Activated T-cell treated with anti-CD3 and anti-CD28 coated beads, Interleukin-2, amount 50 U/mL, for 24 hours (primary cell): ENCODE measurements around the gene REPS2.

Experiments
- DNase-seq: peaks from one replicate; pipeline ENCODE4 v3.0.0-alpha.2; 2020
- H3K27ac Mint-ChIP-seq: 2 replicates; pipeline ENCODE4 v1.8.0; 2020; ENCODE audit warnings: mild to moderate bottlenecking, mixed read lengths
- H3K27me3 Mint-ChIP-seq: 2 replicates; pipeline ENCODE4 v1.8.0; 2020; ENCODE audit warnings: mixed read lengths
- H3K36me3 Mint-ChIP-seq: 2 replicates; pipeline ENCODE4 v1.8.0; 2020; ENCODE audit warnings: low read depth, mixed read lengths
- H3K4me1 Mint-ChIP-seq: 2 replicates; pipeline ENCODE4 v1.8.0; 2020; ENCODE audit warnings: low read depth, mixed read lengths
- H3K4me3 Mint-ChIP-seq: 2 replicates; pipeline ENCODE4 v1.8.0; 2020; ENCODE audit warnings: mild to moderate bottlenecking, moderate library complexity, mixed read lengths
- H3K9me3 Mint-ChIP-seq: 2 replicates; pipeline ENCODE4 v1.8.0; 2020; ENCODE audit warnings: mixed read lengths

Gene REPS2

DNA sequence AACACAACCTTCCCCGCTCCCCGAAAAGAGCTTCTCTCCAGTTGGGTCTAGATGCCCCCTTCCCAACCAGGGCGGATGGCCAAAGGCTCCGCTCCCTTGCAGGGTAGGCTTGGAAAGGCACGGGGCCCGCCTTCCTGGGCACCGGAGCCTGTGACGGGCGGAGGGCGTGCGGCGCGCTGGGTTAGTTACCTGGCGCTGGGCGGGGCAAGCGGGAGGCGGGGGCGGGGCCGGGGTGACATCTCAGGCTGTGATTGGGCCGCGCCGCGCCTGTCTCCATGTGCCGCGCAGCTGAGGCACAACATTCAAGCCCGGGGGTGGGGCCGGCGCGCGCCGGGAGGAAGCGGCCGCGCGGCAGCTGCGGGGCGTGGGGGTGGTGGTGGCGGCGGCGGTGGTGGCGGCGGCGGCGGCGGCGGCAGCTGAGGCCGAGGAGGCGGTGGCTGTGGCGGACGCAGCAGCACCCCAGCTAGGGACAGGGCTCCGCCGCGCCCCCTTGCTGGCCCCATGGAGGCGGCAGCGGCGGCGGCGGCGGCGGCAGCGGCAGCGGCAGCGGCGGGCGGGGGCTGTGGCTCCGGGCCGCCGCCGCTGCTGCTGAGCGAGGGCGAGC is at the start of gene REPS2:
Gene REPS2 (plus strand): TSS at position 298 of the 604 bp plus-strand sequence. CDS start 204 bp downstream, at position 502.
- Mint-ChIP-seq H3K4me1 (peaks cover 2% of the 10 kb centered on the region), H3K27ac (no peak within 1 kb of the TSS), H3K4me3 (peak within 1 kb of the TSS; percentile 73), H3K36me3 (no peaks in the 10 kb centered on the region), H3K9me3 (peaks cover 3% of the 10 kb centered on the region), H3K27me3 (peaks cover 63% of the 10 kb centered on the region)
- DNase-seq, result peak; percentile 79

DNA sequence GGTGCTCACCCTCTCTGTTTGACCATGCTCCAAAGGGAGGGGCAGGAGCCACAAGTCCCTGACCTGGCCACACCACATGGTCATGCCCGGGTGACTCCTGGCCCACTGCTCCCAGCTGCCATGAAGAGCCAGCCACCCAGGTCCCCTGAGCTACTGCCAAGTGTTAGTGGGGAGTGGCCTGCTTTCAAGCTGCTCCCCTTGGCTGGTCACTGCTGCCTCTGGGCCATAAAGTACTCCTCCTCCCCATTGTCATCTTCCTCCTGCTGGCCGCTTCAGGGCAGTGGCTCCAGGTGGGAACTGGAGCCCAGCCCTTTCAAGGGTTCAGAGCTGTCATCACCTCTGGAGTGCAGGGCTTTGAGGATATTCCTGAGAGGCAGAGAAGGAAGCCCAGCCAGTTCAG is 49.0 kb upstream of the REPS2 start:
- peaks cover 6% of the 10 kb centered on the region for H3K4me1 Mint-ChIP-seq
- no peak for DNase-seq
- peaks cover 69% of the 10 kb centered on the region for H3K27me3 Mint-ChIP-seq
- no peak overlapping the region for H3K27ac Mint-ChIP-seq
- no peaks in the 10 kb centered on the region for H3K9me3 Mint-ChIP-seq
- no peaks in the 10 kb centered on the region for H3K36me3 Mint-ChIP-seq
- no peak overlapping the region for H3K4me3 Mint-ChIP-seq

DNA sequence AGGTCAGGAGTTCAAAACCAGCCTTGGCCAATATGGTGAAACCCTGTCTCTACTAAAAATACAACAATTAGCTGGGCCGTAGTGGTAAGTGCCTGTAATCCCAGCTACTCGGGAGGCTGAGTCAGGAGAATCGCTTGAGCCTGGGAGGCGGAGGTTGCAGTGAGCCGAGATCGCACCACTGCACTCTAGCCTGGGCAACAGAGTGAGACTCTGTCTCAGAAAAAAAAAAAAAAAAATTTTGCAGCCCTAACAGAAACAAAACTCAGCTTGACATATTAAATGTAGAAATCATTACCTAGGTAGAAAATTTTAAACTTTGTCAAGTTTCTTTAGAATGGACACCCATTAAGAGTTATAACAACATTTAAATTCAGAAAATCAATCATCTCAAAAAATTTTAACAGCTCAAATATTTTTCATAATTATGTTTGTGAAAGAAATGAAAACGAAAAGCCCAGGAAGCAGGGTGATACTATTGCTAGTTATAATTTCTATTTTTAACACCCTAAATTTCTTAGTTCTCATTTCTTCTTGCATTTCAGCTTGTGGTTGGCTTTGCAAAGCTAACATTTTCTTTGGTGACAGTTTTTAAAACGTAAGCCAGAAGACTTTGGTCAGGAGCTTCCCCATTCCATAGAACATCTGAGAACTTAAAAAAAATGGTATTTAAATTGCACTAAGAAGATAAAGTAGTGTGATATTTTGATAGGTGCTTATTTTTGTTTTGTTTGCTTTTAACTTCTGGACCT is 43.0 kb upstream of the REPS2 start:
- no peak overlapping the region for H3K4me3 Mint-ChIP-seq
- peaks cover 67% of the 10 kb centered on the region for H3K27me3 Mint-ChIP-seq
- no peaks in the 10 kb centered on the region for H3K36me3 Mint-ChIP-seq
- peaks cover 2% of the 10 kb centered on the region for H3K9me3 Mint-ChIP-seq
- DNase-seq, result no peak
- no peaks in the 10 kb centered on the region for H3K4me1 Mint-ChIP-seq
- H3K27ac Mint-ChIP-seq, result no peak overlapping the region

DNA sequence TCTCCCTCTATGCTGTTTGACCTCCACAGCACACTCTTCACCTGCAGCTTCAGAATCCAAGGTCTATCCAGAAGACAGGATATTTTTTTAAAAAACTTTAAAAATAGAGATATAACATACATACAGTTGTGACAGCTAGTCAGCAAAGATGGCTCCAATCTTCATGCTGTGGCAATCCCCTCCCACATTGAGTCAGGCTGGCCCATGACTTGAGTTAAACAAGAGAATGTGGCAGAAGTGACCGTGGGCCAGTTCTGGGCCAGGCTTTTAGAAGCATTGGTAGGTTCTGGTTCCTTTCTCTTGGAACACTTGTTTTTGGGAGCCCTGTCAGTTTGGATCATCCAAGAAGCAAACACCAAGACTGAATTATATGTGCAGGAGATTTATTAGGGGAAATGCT is 36.1 kb upstream of the REPS2 start:
- no peak overlapping the region for H3K4me3 Mint-ChIP-seq
- H3K36me3 Mint-ChIP-seq, result no peaks in the 10 kb centered on the region
- no peak overlapping the region for H3K27ac Mint-ChIP-seq
- H3K27me3 Mint-ChIP-seq, result peaks cover 52% of the 10 kb centered on the region
- DNase-seq, result no peak
- H3K4me1 Mint-ChIP-seq, result no peaks in the 10 kb centered on the region
- no peaks in the 10 kb centered on the region for H3K9me3 Mint-ChIP-seq

DNA sequence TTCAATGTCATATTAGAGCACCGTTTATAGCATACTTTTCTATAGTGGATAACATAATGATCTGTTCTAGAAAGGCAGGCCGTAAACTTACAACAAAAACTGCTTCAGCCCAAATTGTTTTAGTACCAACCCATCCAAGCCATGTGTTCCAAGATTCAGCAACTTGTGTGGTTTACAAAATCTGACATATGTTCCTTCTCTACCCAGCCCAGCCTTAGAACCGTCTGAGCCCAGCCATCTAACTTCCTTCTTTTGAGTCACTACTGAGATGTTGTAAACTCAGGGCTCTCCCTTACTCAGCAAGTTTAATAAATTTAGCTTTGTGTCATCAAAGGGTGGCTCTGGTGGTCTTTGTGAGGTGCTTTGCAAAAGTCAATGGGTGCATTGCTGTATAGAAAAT is 32.4 kb upstream of the REPS2 start:
- Mint-ChIP-seq H3K4me1 (no peaks in the 10 kb centered on the region), H3K36me3 (no peaks in the 10 kb centered on the region), H3K9me3 (no peaks in the 10 kb centered on the region), H3K4me3 (no peak overlapping the region), H3K27ac (no peak overlapping the region), H3K27me3 (peaks cover 40% of the 10 kb centered on the region)
- DNase-seq, result no peak

DNA sequence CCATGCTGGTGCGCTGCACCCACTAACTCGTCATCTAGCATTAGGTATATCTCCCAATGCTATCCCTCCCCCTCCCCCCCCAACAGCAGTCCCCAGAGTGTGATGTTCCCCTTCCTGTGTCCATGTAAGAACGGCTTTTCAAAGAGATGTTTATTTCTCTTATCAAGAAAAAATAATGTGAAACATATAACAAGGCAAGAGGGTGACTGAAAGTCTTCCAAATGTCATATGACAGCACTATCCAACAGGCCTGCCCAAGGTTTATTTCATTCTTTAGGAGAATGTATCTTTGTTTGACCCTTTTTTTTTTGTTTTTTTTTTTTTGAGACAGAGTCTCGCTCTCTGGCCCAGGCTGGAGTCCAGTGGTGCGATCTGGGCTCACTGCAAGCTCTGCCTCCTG is 29.9 kb upstream of the REPS2 start:
- no peaks in the 10 kb centered on the region for H3K36me3 Mint-ChIP-seq
- H3K4me1 Mint-ChIP-seq, result no peaks in the 10 kb centered on the region
- peaks cover 54% of the 10 kb centered on the region for H3K27me3 Mint-ChIP-seq
- H3K27ac Mint-ChIP-seq, result no peak overlapping the region
- no peak for DNase-seq
- no peaks in the 10 kb centered on the region for H3K9me3 Mint-ChIP-seq
- H3K4me3 Mint-ChIP-seq, result no peak overlapping the region

DNA sequence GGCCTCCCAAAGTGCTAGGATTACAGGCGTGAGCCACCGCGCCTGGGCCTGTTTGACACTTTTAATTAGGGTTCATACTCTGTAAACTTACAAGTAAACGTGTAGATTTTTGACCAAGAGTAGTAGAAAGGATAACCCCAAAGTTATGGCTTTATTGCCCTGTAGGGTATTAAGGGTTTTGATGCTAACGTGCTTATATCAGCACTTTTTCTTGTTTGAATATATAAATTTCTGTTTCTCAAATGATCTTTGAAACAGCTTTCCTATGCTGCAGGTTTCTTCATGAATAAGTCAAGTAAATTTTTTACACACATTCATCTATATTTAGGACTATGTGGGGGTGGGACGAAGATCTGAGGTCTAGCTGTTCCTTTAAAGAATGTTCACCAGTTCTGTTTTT is 29.3 kb upstream of the REPS2 start:
- DNase-seq, result no peak
- Mint-ChIP-seq H3K27me3 (peaks cover 60% of the 10 kb centered on the region), H3K4me1 (no peaks in the 10 kb centered on the region), H3K9me3 (no peaks in the 10 kb centered on the region), H3K4me3 (no peak overlapping the region), H3K27ac (no peak overlapping the region), H3K36me3 (no peaks in the 10 kb centered on the region)

DNA sequence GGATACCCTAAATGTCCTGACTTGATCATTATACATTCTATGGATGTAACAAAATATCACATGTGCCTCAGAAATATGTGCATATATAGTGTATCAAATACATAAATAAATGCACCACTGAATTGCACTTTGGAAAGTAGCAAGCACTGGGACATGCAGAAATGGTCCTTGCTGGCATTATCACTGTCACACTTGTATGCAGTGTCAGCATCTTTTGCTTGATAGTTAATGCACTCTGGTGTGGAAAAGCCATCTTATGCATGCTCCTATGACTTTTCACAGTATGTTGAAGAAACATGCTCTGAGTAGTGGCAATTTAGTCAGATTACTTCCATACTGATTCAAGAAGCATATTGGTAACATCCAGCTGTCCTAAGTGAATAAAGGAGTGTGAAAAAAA is 27.5 kb upstream of the REPS2 start:
- H3K4me1 Mint-ChIP-seq, result no peaks in the 10 kb centered on the region
- no peaks in the 10 kb centered on the region for H3K9me3 Mint-ChIP-seq
- DNase-seq, result no peak
- H3K27me3 Mint-ChIP-seq, result peaks cover 59% of the 10 kb centered on the region
- no peak overlapping the region for H3K4me3 Mint-ChIP-seq
- no peak overlapping the region for H3K27ac Mint-ChIP-seq
- no peaks in the 10 kb centered on the region for H3K36me3 Mint-ChIP-seq

DNA sequence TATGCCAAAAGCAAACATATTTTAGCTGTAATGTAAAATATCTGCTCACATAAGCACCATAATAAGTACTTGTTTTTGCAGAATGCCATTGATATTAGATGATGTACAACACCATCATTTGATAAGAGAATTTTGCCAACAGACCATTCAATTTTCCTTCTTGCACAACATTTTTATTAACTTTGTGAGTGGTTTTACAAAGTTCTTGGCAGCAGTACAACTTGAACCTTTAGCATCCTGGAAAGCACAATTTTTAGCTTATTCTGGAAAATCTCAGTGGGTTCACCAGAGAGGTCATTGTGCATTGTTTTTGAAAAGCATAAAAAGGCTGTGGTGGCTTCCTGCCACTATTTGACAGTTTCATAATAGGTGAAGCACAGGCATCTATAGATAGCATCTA is 26.4 kb upstream of the REPS2 start:
- no peaks in the 10 kb centered on the region for H3K4me1 Mint-ChIP-seq
- H3K36me3 Mint-ChIP-seq, result no peaks in the 10 kb centered on the region
- no peak overlapping the region for H3K4me3 Mint-ChIP-seq
- no peaks in the 10 kb centered on the region for H3K9me3 Mint-ChIP-seq
- peaks cover 60% of the 10 kb centered on the region for H3K27me3 Mint-ChIP-seq
- DNase-seq, result no peak
- no peak overlapping the region for H3K27ac Mint-ChIP-seq

DNA sequence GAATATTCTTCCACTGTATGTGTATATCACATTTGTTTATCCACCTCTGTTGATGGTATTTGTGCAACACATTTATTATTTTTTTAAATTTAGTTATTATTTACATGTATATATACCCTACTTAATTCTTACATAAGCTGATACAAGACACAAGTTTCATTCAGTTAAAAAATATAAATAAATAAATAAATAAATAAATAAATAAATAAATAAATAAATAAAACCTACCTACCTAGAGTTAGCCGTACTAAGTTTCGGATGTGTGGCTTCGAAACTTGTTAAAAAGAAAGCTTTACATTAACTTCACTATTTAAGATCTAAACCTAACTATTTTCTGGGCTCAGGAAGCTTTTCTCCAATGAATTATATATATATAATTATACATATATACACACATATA is 23.3 kb upstream of the REPS2 start:
- H3K36me3 Mint-ChIP-seq, result no peaks in the 10 kb centered on the region
- H3K9me3 Mint-ChIP-seq, result no peaks in the 10 kb centered on the region
- no peak overlapping the region for H3K4me3 Mint-ChIP-seq
- peaks cover 78% of the 10 kb centered on the region for H3K27me3 Mint-ChIP-seq
- H3K4me1 Mint-ChIP-seq, result no peaks in the 10 kb centered on the region
- DNase-seq, result no peak
- H3K27ac Mint-ChIP-seq, result no peak overlapping the region

DNA sequence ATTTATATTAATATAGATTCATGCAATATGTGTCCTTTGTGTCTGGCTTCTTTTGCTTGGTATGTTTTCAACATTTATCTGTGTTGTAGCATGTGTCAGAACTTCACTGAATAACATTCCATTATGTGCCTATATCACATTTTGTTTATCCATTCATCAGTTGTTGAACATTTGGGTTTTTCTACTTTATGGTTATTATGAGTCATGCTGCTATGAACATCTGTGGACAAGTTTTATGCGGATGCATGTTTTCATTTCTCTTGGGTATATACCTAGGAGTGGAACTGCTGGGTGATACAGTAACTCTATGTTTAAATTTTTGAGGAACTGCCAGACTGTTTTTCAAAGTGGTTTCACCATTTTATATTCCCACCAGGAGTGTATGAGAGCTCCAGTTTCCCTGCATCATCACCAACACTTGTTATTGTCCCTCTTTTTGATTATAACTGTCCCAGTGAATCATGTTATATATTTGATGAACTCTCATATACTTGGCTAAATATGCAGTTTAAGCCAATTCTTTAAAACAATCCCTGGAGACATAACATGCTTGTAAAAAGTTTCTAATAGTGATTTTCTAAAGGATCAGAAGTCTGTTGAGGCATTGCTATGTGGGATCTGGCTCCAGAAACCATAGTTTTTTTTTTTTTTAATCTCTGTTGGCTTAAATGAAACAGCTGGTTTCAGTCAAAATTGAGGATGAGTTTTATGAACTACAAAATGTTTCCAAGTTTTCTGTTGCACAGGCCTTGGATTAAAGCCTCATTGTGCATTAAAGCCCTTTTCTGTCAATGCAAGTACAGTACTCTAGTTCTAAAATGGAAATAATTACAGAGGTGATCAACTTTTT is 21.6 kb upstream of the REPS2 start:
- no peaks in the 10 kb centered on the region for H3K9me3 Mint-ChIP-seq
- no peaks in the 10 kb centered on the region for H3K4me1 Mint-ChIP-seq
- H3K36me3 Mint-ChIP-seq, result no peaks in the 10 kb centered on the region
- H3K27ac Mint-ChIP-seq, result no peak overlapping the region
- peaks cover 71% of the 10 kb centered on the region for H3K27me3 Mint-ChIP-seq
- H3K4me3 Mint-ChIP-seq, result no peak overlapping the region
- no peak for DNase-seq

DNA sequence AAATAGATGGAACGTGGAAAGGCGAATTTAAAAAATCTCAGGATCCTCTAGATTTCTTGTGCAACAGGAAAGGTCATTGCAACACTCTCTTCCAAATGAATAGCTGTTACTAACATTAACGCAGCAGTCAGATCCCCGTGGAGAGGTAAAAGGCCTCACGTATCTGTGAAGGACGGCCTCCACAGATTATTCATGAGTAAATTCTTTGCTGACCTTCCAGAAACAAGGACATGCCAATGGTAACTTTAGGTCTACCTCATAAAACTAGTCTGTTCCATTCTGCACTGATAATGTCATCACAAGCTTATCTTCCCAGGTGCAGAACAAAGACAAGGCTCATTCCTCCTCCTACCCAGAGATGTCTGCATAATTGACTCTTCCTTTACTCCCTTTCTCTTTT is 16.1 kb upstream of the REPS2 start:
- Mint-ChIP-seq H3K27ac (no peak overlapping the region), H3K27me3 (peaks cover 68% of the 10 kb centered on the region), H3K36me3 (no peaks in the 10 kb centered on the region), H3K4me3 (no peak overlapping the region), H3K9me3 (no peaks in the 10 kb centered on the region), H3K4me1 (peaks cover 3% of the 10 kb centered on the region)
- no peak for DNase-seq

DNA sequence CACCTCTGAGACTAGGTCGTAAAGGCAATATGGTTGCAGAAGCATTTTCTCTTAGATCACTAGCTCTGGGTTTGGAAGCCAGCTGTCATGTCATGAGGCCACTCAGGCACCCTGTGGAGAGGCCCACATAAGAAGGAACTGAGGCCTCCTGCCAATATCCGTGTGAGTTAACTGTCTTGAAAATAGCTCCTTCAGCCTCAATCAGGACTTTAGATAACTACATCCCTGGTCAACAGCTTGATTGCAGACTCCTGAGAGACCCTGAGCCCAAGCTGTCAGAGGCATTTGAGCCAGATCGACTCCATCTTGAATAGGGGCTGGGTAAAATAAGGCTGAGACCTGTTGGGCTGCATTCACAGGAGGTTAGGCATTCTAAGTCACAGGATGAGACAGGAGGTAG is 15.1 kb upstream of the REPS2 start:
- no peak overlapping the region for H3K4me3 Mint-ChIP-seq
- no peaks in the 10 kb centered on the region for H3K9me3 Mint-ChIP-seq
- DNase-seq, result no peak
- H3K4me1 Mint-ChIP-seq, result peaks cover 3% of the 10 kb centered on the region
- no peak overlapping the region for H3K27ac Mint-ChIP-seq
- H3K36me3 Mint-ChIP-seq, result no peaks in the 10 kb centered on the region
- peaks cover 64% of the 10 kb centered on the region for H3K27me3 Mint-ChIP-seq

DNA sequence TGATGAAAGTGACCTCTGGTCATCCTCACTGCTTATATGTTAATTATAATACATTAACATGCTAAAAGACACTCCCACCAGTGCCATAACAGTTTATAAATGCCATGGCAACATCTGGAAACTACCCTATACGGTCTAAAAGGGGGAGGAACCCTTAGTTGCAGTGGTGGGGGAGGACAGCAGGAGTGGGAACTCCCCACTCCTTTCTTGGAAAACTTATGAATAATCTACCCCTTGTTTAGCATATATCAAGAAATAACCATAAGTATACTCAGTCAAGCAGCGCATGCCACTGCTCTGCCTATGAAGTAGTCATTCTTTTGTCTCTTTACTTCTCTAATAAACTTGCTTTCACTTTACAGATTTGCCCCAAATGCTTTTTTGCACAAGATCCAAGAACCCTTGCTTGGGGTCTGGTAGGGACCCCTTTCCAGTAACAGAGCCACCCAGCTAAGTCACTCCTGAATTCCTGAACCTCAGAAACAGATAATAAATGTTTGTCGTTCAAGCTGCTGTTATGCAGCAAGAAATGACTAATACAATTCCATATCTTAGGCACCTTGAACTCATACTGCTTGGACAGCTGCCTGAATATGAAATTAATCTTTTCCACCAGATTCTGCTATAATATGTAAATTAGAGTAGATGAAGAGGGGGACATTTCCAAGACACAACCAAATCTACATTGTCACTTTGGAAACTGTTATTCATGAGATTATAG is 14.4 kb upstream of the REPS2 start:
- DNase-seq, result no peak
- Mint-ChIP-seq H3K4me3 (no peak overlapping the region), H3K27ac (no peak overlapping the region), H3K9me3 (no peaks in the 10 kb centered on the region), H3K27me3 (peaks cover 67% of the 10 kb centered on the region), H3K4me1 (peaks cover 3% of the 10 kb centered on the region), H3K36me3 (no peaks in the 10 kb centered on the region)
